SK-N-SH (cell line): ENCODE measurements around the gene MAD2L2. TPM values are rescaled to one million over a fixed set of nuclear protein-coding genes. Genes with fewer than 3 reads are reported as not detected.
"Not testable (repeated sequence)": the region's sequence is repeated elsewhere in the genome, so short reads cannot be mapped to it uniquely, and the experiment has no call there.

Source experiments
- CTCF ChIA-PET: fragments of 300-600, 350-600 bp; formaldehyde crosslinking; extraction: SDS; loops from one replicate; lab custom pipeline; 2021; lab: Yijun Ruan, JAX
- POLR2A ChIA-PET: fragments of 350-600 bp; sonication (Branson Sonifier 250); formaldehyde crosslinking; extraction: SDS; loops from one replicate; lab custom pipeline; 2020; ENCODE audit warnings: antibody characterized with exemption, inconsistent platforms; lab: Yijun Ruan, JAX
- DNase-seq: peaks from one replicate; pipeline ENCODE4 v3.0.0; 2012
- H2AFZ ChIP-seq: fragments of 200-600 bp; sonication (generic); 2 replicates; pipeline ENCODE4 v1.8.1; 2016; ENCODE audit warnings: antibody characterized with exemption, mild to moderate bottlenecking, low read depth
- H3F3A ChIP-seq: fragments of 200-600 bp; sonication (generic); replicated peaks from 2 replicates; pipeline ENCODE3; 2016; ENCODE audit warnings: antibody characterized with exemption, mild to moderate bottlenecking; ENCODE audit not compliant: insufficient read depth
- H3K27ac ChIP-seq, 2 experiments: fragments of 200-500 bp in 1 of 2; fragments of 200-600 bp in 1 of 2; sonication (Bioruptor generic) in 1 of 2; sonication (generic), shearing (Covaris generic) in 1 of 2; 2 replicates each; pipeline versions ENCODE4 v1.5.1 to v1.6.1; 2014 to 2016; ENCODE audit warnings: low read depth in 2 of 2, inconsistent platforms in 1 of 2, low read length in 1 of 2, mild to moderate bottlenecking in 1 of 2, mixed read lengths in 1 of 2
- H3K27me3 ChIP-seq: fragments of 200-600 bp; sonication (generic), shearing (Covaris generic); 2 replicates; pipeline ENCODE4 v1.6.1; 2016; ENCODE audit warnings: mixed run types; ENCODE audit not compliant: insufficient read depth
- H3K36me3 ChIP-seq, 2 experiments: fragments of 200-500 bp in 1 of 2; fragments of 200-600 bp in 1 of 2; sonication (Bioruptor generic) in 1 of 2; sonication (generic) in 1 of 2; replicated peaks in 1 of 2; 2 replicates each; pipeline versions ENCODE3 to v1.5.1; 2014 to 2016; ENCODE audit warnings: low read length in 1 of 2, mild to moderate bottlenecking in 1 of 2; ENCODE audit not compliant: insufficient read depth in 2 of 2, control insufficient read depth in 1 of 2
- H3K4me1 ChIP-seq, 2 experiments: fragments of 200-500 bp in 1 of 2; fragments of 200-600 bp in 1 of 2; sonication (Bioruptor generic) in 1 of 2; sonication (generic), shearing (Covaris generic) in 1 of 2; 2 replicates each; pipeline versions ENCODE4 v1.5.1 to v1.6.1; 2014 to 2016; ENCODE audit warnings: low read depth in 1 of 2, low read length in 1 of 2, mixed run types in 1 of 2; ENCODE audit not compliant: insufficient read depth in 2 of 2, control insufficient read depth in 1 of 2
- H3K4me2 ChIP-seq: fragments of 200-600 bp; sonication (generic), shearing (Covaris generic); 2 replicates; pipeline ENCODE4 v1.6.1; 2017; ENCODE audit warnings: mixed run types
- H3K4me3 ChIP-seq, 2 experiments: fragments of 200-500 bp in 1 of 2; fragments of 200-600 bp in 1 of 2; sonication (Bioruptor generic) in 1 of 2; sonication (generic), shearing (Covaris generic) in 1 of 2; 2 replicates each; pipeline versions ENCODE4 v1.5.1 to v1.8.1; 2014 to 2016; ENCODE audit warnings: low read depth in 2 of 2, inconsistent platforms in 1 of 2, low read length in 1 of 2, mild to moderate bottlenecking in 1 of 2, mixed read lengths in 1 of 2, moderate library complexity in 1 of 2
- H3K79me2 ChIP-seq: fragments of 200-600 bp; sonication (generic); 2 replicates; pipeline ENCODE4 v1.8.1; 2017; ENCODE audit warnings: mild to moderate bottlenecking; ENCODE audit not compliant: insufficient read depth
- H3K9ac ChIP-seq: fragments of 200-600 bp; sonication (generic); 2 replicates; pipeline ENCODE4 v1.6.1; 2017; ENCODE audit warnings: mixed run types
- H3K9me2 ChIP-seq: fragments of 200-600 bp; sonication (generic); 2 replicates; pipeline ENCODE4 v1.6.1; 2017; ENCODE audit warnings: mixed run types
- H3K9me3 ChIP-seq: fragments of 200-600 bp; sonication (generic); 2 replicates; pipeline ENCODE4 v1.6.1; 2017; ENCODE audit warnings: mixed run types, mild to moderate bottlenecking, moderate library complexity
- H4K20me1 ChIP-seq: fragments of 200-600 bp; sonication (generic); 2 replicates; pipeline ENCODE4 v1.6.1; 2017; ENCODE audit warnings: mild to moderate bottlenecking, mixed run types; ENCODE audit not compliant: insufficient read depth
- CHD2 ChIP-seq: fragments of 150-350 bp; IDR thresholded peaks from 2 replicates; pipeline ENCODE4 v1.6.1; 2018; ENCODE audit warnings: low read length; ENCODE audit not compliant: partially characterized antibody
- ELF1 ChIP-seq: IDR thresholded peaks from 2 replicates; pipeline ENCODE4 v1.4.0; 2012
- FOXJ3 ChIP-seq: sonication (generic); formaldehyde crosslinking; IDR thresholded peaks from 2 replicates; pipeline ENCODE4 v1.5.1; 2020; ENCODE audit warnings: mild to moderate bottlenecking, missing genetic modification reagents
- GABPA ChIP-seq: IDR thresholded peaks from 2 replicates; pipeline ENCODE4 v1.4.0; 2012; ENCODE audit warnings: low read depth, mild to moderate bottlenecking
- GATA2 ChIP-seq: sonication (generic); formaldehyde crosslinking; IDR thresholded peaks from 2 replicates; pipeline ENCODE4 v1.5.0; 2020; ENCODE audit warnings: mild to moderate bottlenecking, missing genetic modification reagents
- MXI1 ChIP-seq: IDR thresholded peaks from 2 replicates; pipeline ENCODE4 v1.6.1; 2012; ENCODE audit warnings: mild to moderate bottlenecking, low read depth, low read length, improper control_type of control experiment
- RAD21 ChIP-seq: IDR thresholded peaks from 2 replicates; pipeline ENCODE4 v1.6.1; 2012; ENCODE audit warnings: mild to moderate bottlenecking, low read length
- RCOR1 ChIP-seq: fragments of 150-350 bp; IDR thresholded peaks from 2 replicates; pipeline ENCODE4 v1.6.1; 2017; ENCODE audit warnings: antibody characterized with exemption, low read length
- RFX5 ChIP-seq: IDR thresholded peaks from 2 replicates; pipeline ENCODE4 v1.6.1; 2012; ENCODE audit warnings: mild to moderate bottlenecking, improper control_type of control experiment, low read length
- SMC3 ChIP-seq: IDR thresholded peaks from 2 replicates; pipeline ENCODE4 v1.6.1; 2012; ENCODE audit warnings: low read depth, low read length, improper control_type of control experiment
- TAF1 ChIP-seq: IDR thresholded peaks from 2 replicates; pipeline ENCODE4 v1.6.1; 2012; ENCODE audit warnings: low read depth, mild to moderate bottlenecking, low read length, moderate library complexity, borderline replicate concordance
- USF1 ChIP-seq: IDR thresholded peaks from 2 replicates; pipeline ENCODE4 v1.4.0; 2012; ENCODE audit warnings: low read depth, borderline replicate concordance
- WGBS: methylation state at CpG from one replicate; pipeline ENCODE4 v1.1.6; 2017; ENCODE audit warnings: low lambda C conversion rate; 5-methylcytosine and 5-hydroxymethylcytosine counted together
- polyA plus RNA-seq, 3 experiments: library from polyadenylated mRNA; depleted of rRNA; stranded (reverse); fragments of >200 nt; gene quantifications; 2 replicates each; pipeline ENCODE4 v1.2.3, GENCODE V29; 2012
- TF ChIP-seq, protein P1 (sequence below): fragments of 200-600 bp; sonication (generic); IDR thresholded peaks from 2 replicates; pipeline ENCODE4 v1.6.1; 2017; ENCODE audit warnings: antibody characterized with exemption, mild to moderate bottlenecking, moderate library complexity

MAD2L2 gene
- polyA plus RNA-seq, 1 of the 3 experiments (the other 2 are of a cell fraction): 94.0 TPM

DNA sequence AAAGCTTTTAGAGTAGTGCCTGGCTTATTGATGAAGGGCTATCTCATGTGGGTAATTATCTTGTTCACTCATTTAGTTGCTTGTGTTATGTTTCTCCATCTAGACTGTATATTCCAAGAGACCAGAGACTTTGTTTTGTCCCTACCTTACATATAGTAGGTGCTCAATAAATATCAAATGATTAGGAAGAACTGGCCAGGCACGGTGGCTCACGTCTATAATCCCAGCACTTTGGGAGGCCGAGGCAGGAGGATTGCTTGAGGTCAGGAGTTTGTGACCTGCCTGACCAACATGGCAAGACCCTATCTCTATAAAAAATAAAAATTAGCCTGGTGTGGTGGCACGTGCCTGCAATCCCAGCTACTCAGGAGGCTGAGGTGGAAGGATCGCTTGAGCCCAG lies 35.7 kb downstream of the MAD2L2 start:
- no peaks in the 10 kb centered on the region for H3F3A ChIP-seq
- no peak overlapping the region for H3K4me2 ChIP-seq
- H3K9me2 ChIP-seq: no peaks in the 10 kb centered on the region
- H3K27me3 ChIP-seq: no peaks in the 10 kb centered on the region
- 78% methylated on average over 5 of the region's 5 CpGs for WGBS
- H4K20me1 ChIP-seq: no peaks in the 10 kb centered on the region
- no peaks in the 10 kb centered on the region for H3K36me3 ChIP-seq
- no peaks in the 10 kb centered on the region for H3K9me3 ChIP-seq
- no peak overlapping the region for H2AFZ ChIP-seq
- no peak overlapping the region for H3K4me3 ChIP-seq
- ChIA-PET CTCF (interaction anchor here (0.7 to 9.9 kb wide), 66 partner anchors 9 to 615 kb away, joined by 3 to 205 read pairs (median 4); partner anchors contain the start of genes AGTRAP, DISP3, FBXO2 and FBXO6), POLR2A (interaction anchor here (0.6 to 1.6 kb wide), 5 partner anchors 140 to 382 kb away, joined by 3 to 8 read pairs (median 3); partner anchors contain the start of genes DISP3, MTOR and UBIAD1)
- no peak overlapping the region for H3K27ac ChIP-seq
- no peak overlapping the region for H3K9ac ChIP-seq
- no peaks in the 10 kb centered on the region for H3K79me2 ChIP-seq
- no peak for DNase-seq
- peaks cover 0 to 5% of the 10 kb centered on the region in 2 experiments; a peak in 1 of 4 replicates for H3K4me1 ChIP-seq
- no peak for TF ChIP-seq ELF1

DNA sequence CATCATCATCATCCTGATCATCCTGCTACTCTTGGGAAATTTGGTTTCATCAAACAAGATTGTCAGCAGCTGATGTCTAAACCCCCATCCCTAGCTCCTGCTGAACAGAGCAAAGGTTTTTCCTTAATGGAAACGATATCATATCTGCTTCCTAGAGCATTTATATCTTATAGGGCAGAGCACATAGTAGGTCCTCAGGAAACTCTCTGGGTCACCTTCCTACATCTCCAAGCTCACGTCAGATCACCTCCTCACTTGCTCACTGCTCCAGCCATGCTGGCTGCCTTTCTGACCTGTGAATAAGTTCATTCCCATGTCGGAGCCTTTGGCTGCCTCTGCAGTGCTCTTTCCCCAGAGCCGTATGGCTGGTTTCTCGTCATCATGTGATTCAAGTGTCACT lies 37.2 kb downstream of the MAD2L2 start:
- TF ChIP-seq USF1 (no peak), TAF1 (no peak), CHD2 (no peak), GABPA (no peak), SMC3 (no peak), GATA2 (CRISPR knock-in tag) (no peak), MXI1 (no peak), RFX5 (no peak), FOXJ3 (CRISPR knock-in tag) (no peak)
- H2AFZ ChIP-seq: no peak overlapping the region
- no peaks in the 10 kb centered on the region for H3K79me2 ChIP-seq
- no peaks in the 10 kb centered on the region for H3K4me1 ChIP-seq
- H4K20me1 ChIP-seq: no peaks in the 10 kb centered on the region
- ChIA-PET POLR2A (interaction anchor here (1.3 kb wide), 1 partner anchor 165 kb away, joined by 4 read pairs; the partner anchor contains the start of gene DISP3), CTCF (interaction anchor here (0.7 to 9.9 kb wide), 31 partner anchors 8 to 606 kb away, joined by 3 to 205 read pairs (median 8); partner anchors contain the start of genes EXOSC10 and UBIAD1)
- H3K4me3 ChIP-seq: no peak overlapping the region
- no peak overlapping the region for H3K9ac ChIP-seq
- 2% methylated on average over 3 of the region's 5 CpGs for WGBS
- no peak for DNase-seq
- H3K36me3 ChIP-seq: no peaks in the 10 kb centered on the region
- no peaks in the 10 kb centered on the region for H3K9me3 ChIP-seq
- no peak overlapping the region for H3K27ac ChIP-seq
- H3K4me2 ChIP-seq: no peak overlapping the region
- no peaks in the 10 kb centered on the region for H3K9me2 ChIP-seq
- H3F3A ChIP-seq: no peaks in the 10 kb centered on the region
- H3K27me3 ChIP-seq: no peaks in the 10 kb centered on the region; the same call in 1 of the 2 replicates

DNA sequence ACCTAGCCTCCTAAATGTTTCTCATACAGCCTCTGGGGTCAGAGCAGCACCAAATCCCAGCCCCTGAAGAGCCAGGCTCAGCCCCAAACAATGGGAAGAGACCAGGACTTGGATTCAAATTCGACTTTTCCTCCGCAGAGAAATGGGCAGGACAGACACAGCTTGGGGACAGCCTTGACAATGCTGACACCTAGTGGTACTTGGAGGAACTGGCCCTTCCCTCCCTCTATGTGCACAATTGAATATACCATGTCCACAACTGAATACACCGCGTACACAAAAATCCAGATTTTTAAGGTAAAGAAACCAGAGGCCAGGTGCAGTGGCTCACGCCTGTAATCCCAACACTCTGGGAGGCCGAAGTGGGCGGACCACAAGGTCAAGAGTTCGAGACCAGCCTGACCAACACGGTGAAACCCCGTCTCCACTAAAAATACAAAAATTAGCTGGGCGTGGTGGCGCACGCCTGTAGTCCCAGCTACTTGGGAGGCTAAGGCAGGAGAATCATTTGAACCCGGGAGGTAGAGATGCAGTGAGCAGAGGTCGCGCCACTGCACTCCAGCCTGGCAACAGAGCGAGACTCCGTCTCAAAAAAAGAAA lies 38.4 kb downstream of the MAD2L2 start:
- not testable (repeated sequence) for H3K4me3 ChIP-seq, H3K9me3 ChIP-seq, H3K27ac ChIP-seq, H3K9me2 ChIP-seq, H3F3A ChIP-seq, H2AFZ ChIP-seq, H3K4me2 ChIP-seq, H3K36me3 ChIP-seq, H3K9ac ChIP-seq, H3K4me1 ChIP-seq, H4K20me1 ChIP-seq, H3K27me3 ChIP-seq, H3K79me2 ChIP-seq
- 48% methylated on average over 15 of the region's 18 CpGs for WGBS
- TF ChIP-seq, protein P1, sequence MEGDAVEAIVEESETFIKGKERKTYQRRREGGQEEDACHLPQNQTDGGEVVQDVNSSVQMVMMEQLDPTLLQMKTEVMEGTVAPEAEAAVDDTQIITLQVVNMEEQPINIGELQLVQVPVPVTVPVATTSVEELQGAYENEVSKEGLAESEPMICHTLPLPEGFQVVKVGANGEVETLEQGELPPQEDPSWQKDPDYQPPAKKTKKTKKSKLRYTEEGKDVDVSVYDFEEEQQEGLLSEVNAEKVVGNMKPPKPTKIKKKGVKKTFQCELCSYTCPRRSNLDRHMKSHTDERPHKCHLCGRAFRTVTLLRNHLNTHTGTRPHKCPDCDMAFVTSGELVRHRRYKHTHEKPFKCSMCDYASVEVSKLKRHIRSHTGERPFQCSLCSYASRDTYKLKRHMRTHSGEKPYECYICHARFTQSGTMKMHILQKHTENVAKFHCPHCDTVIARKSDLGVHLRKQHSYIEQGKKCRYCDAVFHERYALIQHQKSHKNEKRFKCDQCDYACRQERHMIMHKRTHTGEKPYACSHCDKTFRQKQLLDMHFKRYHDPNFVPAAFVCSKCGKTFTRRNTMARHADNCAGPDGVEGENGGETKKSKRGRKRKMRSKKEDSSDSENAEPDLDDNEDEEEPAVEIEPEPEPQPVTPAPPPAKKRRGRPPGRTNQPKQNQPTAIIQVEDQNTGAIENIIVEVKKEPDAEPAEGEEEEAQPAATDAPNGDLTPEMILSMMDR: peak; percentile 96
- TF ChIP-seq RAD21 (peak; percentile 99), SMC3 (peak; percentile 83), RCOR1 (0 out of 2 replicates have a peak, but pooled peaks have one; percentile 23)
- peak; percentile 83 for DNase-seq
- ChIA-PET CTCF (interaction anchor here (0.6 to 9.9 kb wide), 61 partner anchors 8 to 604 kb away, joined by 3 to 205 read pairs (median 6); partner anchors contain the start of genes DISP3, FBXO44, MTOR and UBIAD1), POLR2A (interaction anchor here (0.6 to 1.3 kb wide), 3 partner anchors 164 to 432 kb away, joined by 3 to 5 read pairs (median 4); partner anchors contain the start of gene DISP3)
